Measurements from ENCODE around the gene HMOX2. TPM values are rescaled to one million over a fixed set of nuclear protein-coding genes. Genes with fewer than 3 reads are reported as not detected.

The HMOX2 gene
- polyA plus RNA-seq, 2 of the 4 experiments (the other 2 are of a cell fraction) = 35.4 to 47.7 TPM

GRCh38 chr16:4533490-4533889 lies 57.3 kb downstream of the HMOX2 start:
- CTCF ChIA-PET = interaction anchor here (1.1 to 1.9 kb wide), 4 partner anchors 10 to 91 kb away, joined by 3 to 6 read pairs (median 5); partner anchors contain the start of gene MGRN1
- Histone ChIP-seq H3K4me2 (no peak overlapping the region), H3K4me3 (no peak overlapping the region), H3K4me1 (peaks cover 5% of the 10 kb centered on the region; the same call in 1 of the 3 replicates), H3K9me3 (no peaks in the 10 kb centered on the region), H3K27ac (no peak overlapping the region)
- TF ChIP-seq HES2 (IDR thresholded peaks at IDR 0.05) (no peak), TP53 (CRISPR knock-in tag; IDR thresholded peaks at IDR 0.05) (no peak), EHF (CRISPR knock-in tag; IDR thresholded peaks at IDR 0.05) (no peak), BCL3 (IDR thresholded peaks at IDR 0.05) (no peak), TFCP2L1 (CRISPR knock-in tag; IDR thresholded peaks at IDR 0.05) (no peak), ELK1 (IDR thresholded peaks at IDR 0.05; ENCODE audit: low read depth, low read length) (no peak), HOXB5 (CRISPR knock-in tag; IDR thresholded peaks at IDR 0.05) (no peak), CTCF (IDR thresholded peaks at IDR 0.05) (no peak), BHLHE40 (IDR thresholded peaks at IDR 0.05; ENCODE audit: low read depth, low read length) (no peak), ZC3H11A (IDR thresholded peaks at IDR 0.05) (no peak), ZSCAN20 (CRISPR knock-in tag; IDR thresholded peaks at IDR 0.05) (no peak), GATA3 (IDR thresholded peaks at IDR 0.05; ENCODE audit: borderline replicate concordance) (no peak), KDM1A (IDR thresholded peaks at IDR 0.05; ENCODE audit: low read depth) (no peak)
- POLR2A ChIA-PET = no interaction called here
- WGBS (ENCODE audit: missing lambda C conversion rate) = 87% methylated on average over 6 of the region's 6 CpGs
- ATAC-seq = no peak
- FAIRE-seq = no peak
- DNase-seq (ENCODE audit: low read depth in 1 of 2, low spot score in 1 of 2) = no peak

GRCh38 chr16:4534151-4534790 lies 58.1 kb downstream of the HMOX2 start:
- 89% methylated on average over 13 of the region's 13 CpGs for WGBS (ENCODE audit: missing lambda C conversion rate)
- no peak for ATAC-seq
- FAIRE-seq = no peak
- H3K9me3 ChIP-seq = peaks cover 4% of the 10 kb centered on the region
- no peak overlapping the region for H3K27ac ChIP-seq
- no peak overlapping the region for H3K4me2 ChIP-seq
- H3K4me1 ChIP-seq = peaks cover 5% of the 10 kb centered on the region; the same call in 1 of the 3 replicates
- POLR2A ChIA-PET = no interaction called here
- no peak for DNase-seq (ENCODE audit: low read depth in 1 of 2, low spot score in 1 of 2)
- H3K4me3 ChIP-seq = no peak overlapping the region
- TF ChIP-seq EP300 (IDR thresholded peaks at IDR 0.05) (no peak), MYC (IDR thresholded peaks at IDR 0.05; ENCODE audit: borderline replicate concordance, low read length) (no peak), MAFK (IDR thresholded peaks at IDR 0.05; ENCODE audit: partially characterized antibody) (no peak), NFE2L2 (conservative IDR thresholded peaks at IDR 0.05; ENCODE audit: low read length) (no peak)
- CTCF ChIA-PET = interaction anchor here (1.1 to 2.5 kb wide), 2 partner anchors 8 to 11 kb away, joined by 3 to 6 read pairs; no protein-coding TSS in a partner anchor

- H3K4me1 ChIP-seq = peaks cover 5% of the 10 kb centered on the region; the same call in 1 of the 3 replicates
- WGBS (ENCODE audit: missing lambda C conversion rate) = 89% methylated on average over 5 of the region's 7 CpGs
- ChIA-PET POLR2A (no interaction called here), CTCF (interaction anchor here (0.7 to 20.0 kb wide), 4 partner anchors 10 to 50 kb away, joined by 3 to 301 read pairs (median 8); no protein-coding TSS in a partner anchor)
- ATAC-seq (no peak), DNase-seq (ENCODE audit: low read depth in 1 of 2, low spot score in 1 of 2) (no peak), FAIRE-seq (no peak)
- H3K4me3 ChIP-seq = no peak overlapping the region
- H3K9me3 ChIP-seq = peaks cover 17% of the 10 kb centered on the region
- H3K4me2 ChIP-seq = no peak overlapping the region
- no peak overlapping the region for H3K27ac ChIP-seq
- TF ChIP-seq ELK1 (IDR thresholded peaks at IDR 0.05; ENCODE audit: low read depth, low read length) (no peak), HOXA7 (CRISPR knock-in tag; IDR thresholded peaks at IDR 0.05) (no peak), EP300 (IDR thresholded peaks at IDR 0.05) (no peak), HMGXB4 (CRISPR knock-in tag; IDR thresholded peaks at IDR 0.05; ENCODE audit: borderline replicate concordance) (no peak), CBX8 (IDR thresholded peaks at IDR 0.05) (no peak), PHF8 (IDR thresholded peaks at IDR 0.05; ENCODE audit: borderline replicate concordance, low read depth) (no peak), CEBPB (IDR thresholded peaks at IDR 0.05) (no peak), SMC3 (IDR thresholded peaks at IDR 0.05) (no peak), HOXB5 (CRISPR knock-in tag; IDR thresholded peaks at IDR 0.05) (no peak), RFX5 (IDR thresholded peaks at IDR 0.05) (no peak), NPAS2 (CRISPR knock-in tag; IDR thresholded peaks at IDR 0.05; ENCODE audit: borderline replicate concordance) (no peak), POLR2AphosphoS2 (conservative IDR thresholded peaks at IDR 0.05; ENCODE audit: low read length) (no peak), TP53 (CRISPR knock-in tag; IDR thresholded peaks at IDR 0.05) (no peak), EHMT2 (IDR thresholded peaks at IDR 0.05; ENCODE audit: low read depth) (no peak)
Observed at GRCh38 chr16:4535627-4536108, 59.5 kb downstream of the HMOX2 start.
